ENCODE measurements around the gene ING1.

- TF ChIP-seq CTCF (conservative IDR thresholded peaks at IDR 0.05; ENCODE audit: low read length) (no peak), EZH2phosphoT487 (IDR thresholded peaks at IDR 0.05; ENCODE audit: borderline replicate concordance) (no peak)
Measured at GRCh38 chr13:110700641-110701040, 12.9 kb upstream of the ING1 start.

Measured in Loucy (cell line).